Endodermal cell (in vitro differentiated cells): ENCODE results near the gene UROS. TPM values are rescaled to one million over a fixed set of nuclear protein-coding genes. Genes with fewer than 3 reads are reported as not detected.

Experiments
- DNase-seq: peaks from one replicate; pipeline ENCODE4 v3.0.0-alpha.2; 2017
- H3K27ac ChIP-seq: 2 replicates; pipeline ENCODE4 v1.5.1; 2013; ENCODE audit warnings: mild to moderate bottlenecking, low read depth, low read length, moderate library complexity
- H3K27me3 ChIP-seq: 2 replicates; pipeline ENCODE4 v1.6.1; 2013; ENCODE audit warnings: mild to moderate bottlenecking, low read length, moderate library complexity; ENCODE audit not compliant: insufficient read depth, control insufficient read depth, poor library complexity, severe bottlenecking
- H3K36me3 ChIP-seq: 2 replicates; pipeline ENCODE4 v1.7.0; 2013; ENCODE audit warnings: mild to moderate bottlenecking, low read length, moderate library complexity; ENCODE audit not compliant: control insufficient read depth, insufficient read depth
- H3K4me1 ChIP-seq: one replicate; pipeline ENCODE4 v1.7.0; 2013; ENCODE audit warnings: low read length; ENCODE audit not compliant: control insufficient read depth, insufficient read depth
- H3K4me3 ChIP-seq: 2 replicates; pipeline ENCODE4 v1.5.1; 2013; ENCODE audit warnings: mild to moderate bottlenecking, low read length, moderate library complexity
- H3K9ac ChIP-seq: 2 replicates; pipeline ENCODE4 v1.6.1; 2013; ENCODE audit warnings: mild to moderate bottlenecking, low read length, moderate library complexity; ENCODE audit not compliant: poor library complexity, severe bottlenecking; ENCODE audit errors: extremely low read depth
- H3K9me3 ChIP-seq: 2 replicates; pipeline ENCODE4 v1.6.1; 2013; ENCODE audit warnings: mild to moderate bottlenecking, low read length, moderate library complexity; ENCODE audit not compliant: control insufficient read depth
- H3K27ac Mint-ChIP-seq: 2 replicates; pipeline ENCODE4 v1.8.0; 2020; ENCODE audit warnings: mixed read lengths
- H3K27me3 Mint-ChIP-seq: 2 replicates; pipeline ENCODE4 v1.8.0; 2021; ENCODE audit warnings: mild to moderate bottlenecking, mixed read lengths; ENCODE audit not compliant: insufficient read depth
- H3K36me3 Mint-ChIP-seq: 2 replicates; pipeline ENCODE4 v1.8.0; 2020; ENCODE audit warnings: low read depth, mixed read lengths
- H3K4me1 Mint-ChIP-seq: 2 replicates; pipeline ENCODE4 v1.8.0; 2020; ENCODE audit warnings: mixed read lengths
- H3K4me3 Mint-ChIP-seq: 2 replicates; pipeline ENCODE4 v1.8.0; 2020; ENCODE audit warnings: mild to moderate bottlenecking, moderate library complexity, mixed read lengths
- H3K9me3 Mint-ChIP-seq: 2 replicates; pipeline ENCODE4 v1.8.0; 2020; ENCODE audit warnings: mild to moderate bottlenecking, mixed read lengths
- WGBS, 2 experiments: methylation state at CpG; one replicate each; pipeline versions ENCODE4 v1.1.5 to v1.1.7; 2013; ENCODE audit warnings: missing lambda C conversion rate in 2 of 2, mixed read lengths in 1 of 2; ENCODE audit not compliant: insufficient coverage in 1 of 2, insufficient read length in 1 of 2; 5-methylcytosine and 5-hydroxymethylcytosine counted together
- total RNA-seq, 2 donors: library from RNA; stranded (reverse); fragmentation: NEBNext Ultra II Directional in 1 of 2; extraction: Animal tissue kit (Norgen Biotek cat#: 25700) in 1 of 2; gene quantifications; 2 replicates in 1 of 2; 3 replicates in 1 of 2; pipeline ENCODE4 v1.2.1, GENCODE V29; 2021
- TF ChIP-seq, protein P1 (sequence below): fragments of 200-600 bp; sonication (generic); conservative IDR thresholded peaks from 2 replicates; pipeline ENCODE4 v1.5.0; 2021; ENCODE audit warnings: antibody characterized with exemption, mild to moderate bottlenecking

UROS gene
- total RNA-seq, 2 donors from 2014 or later: 49.2 to 69.4 TPM

- Histone ChIP-seq H3K4me3 (peak overlapping the region; percentile 44), H3K4me1 (no peaks in the 10 kb centered on the region), H3K36me3 (peaks cover 65% of the 10 kb centered on the region), H3K9ac (no peak overlapping the region), H3K27me3 (no peaks in the 10 kb centered on the region), H3K9me3 (no peaks in the 10 kb centered on the region), H3K27ac (no peak overlapping the region)
- H3K4me3 Mint-ChIP-seq: no peak overlapping the region
- no peak overlapping the region for H3K27ac Mint-ChIP-seq
- TF ChIP-seq, protein P1, sequence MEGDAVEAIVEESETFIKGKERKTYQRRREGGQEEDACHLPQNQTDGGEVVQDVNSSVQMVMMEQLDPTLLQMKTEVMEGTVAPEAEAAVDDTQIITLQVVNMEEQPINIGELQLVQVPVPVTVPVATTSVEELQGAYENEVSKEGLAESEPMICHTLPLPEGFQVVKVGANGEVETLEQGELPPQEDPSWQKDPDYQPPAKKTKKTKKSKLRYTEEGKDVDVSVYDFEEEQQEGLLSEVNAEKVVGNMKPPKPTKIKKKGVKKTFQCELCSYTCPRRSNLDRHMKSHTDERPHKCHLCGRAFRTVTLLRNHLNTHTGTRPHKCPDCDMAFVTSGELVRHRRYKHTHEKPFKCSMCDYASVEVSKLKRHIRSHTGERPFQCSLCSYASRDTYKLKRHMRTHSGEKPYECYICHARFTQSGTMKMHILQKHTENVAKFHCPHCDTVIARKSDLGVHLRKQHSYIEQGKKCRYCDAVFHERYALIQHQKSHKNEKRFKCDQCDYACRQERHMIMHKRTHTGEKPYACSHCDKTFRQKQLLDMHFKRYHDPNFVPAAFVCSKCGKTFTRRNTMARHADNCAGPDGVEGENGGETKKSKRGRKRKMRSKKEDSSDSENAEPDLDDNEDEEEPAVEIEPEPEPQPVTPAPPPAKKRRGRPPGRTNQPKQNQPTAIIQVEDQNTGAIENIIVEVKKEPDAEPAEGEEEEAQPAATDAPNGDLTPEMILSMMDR: no peak
- peaks cover 22% of the 10 kb centered on the region for H3K4me1 Mint-ChIP-seq
- H3K9me3 Mint-ChIP-seq: no peaks in the 10 kb centered on the region
- no peak for DNase-seq
- no peaks in the 10 kb centered on the region for H3K27me3 Mint-ChIP-seq
- 90 to 97% methylated on average over 1 to 2 of the region's 2 CpGs for WGBS, 2 experiments
- peaks cover 49% of the 10 kb centered on the region for H3K36me3 Mint-ChIP-seq
These were observed 4.1 kb upstream of the UROS start for GRCh38 chr10:125827133-125827532.

DNA sequence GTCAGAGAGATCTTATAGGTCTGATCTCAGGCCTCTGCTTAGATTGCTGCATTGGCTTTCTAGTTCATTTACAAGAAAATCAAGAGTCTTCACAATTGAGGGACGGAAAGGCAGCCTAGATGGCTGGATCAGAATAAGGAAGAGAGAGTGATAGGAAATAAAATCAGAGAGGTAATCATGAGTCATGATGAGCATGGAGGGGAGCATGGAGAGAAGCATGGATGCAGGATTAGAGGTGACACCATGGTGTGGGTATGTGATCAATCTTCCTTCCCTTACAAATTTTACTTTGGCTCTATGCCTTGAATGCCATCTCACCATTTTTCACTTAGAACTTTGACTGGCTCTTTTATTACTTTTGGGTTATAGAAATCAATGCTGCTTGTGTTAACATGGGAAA, 1.7 kb upstream of the UROS start:
- Histone ChIP-seq H3K36me3 (peaks cover 42% of the 10 kb centered on the region), H3K27me3 (no peaks in the 10 kb centered on the region), H3K4me3 (peak overlapping the region; percentile 97), H3K9ac (peak overlapping the region; percentile 79), H3K9me3 (no peaks in the 10 kb centered on the region), H3K27ac (no peak overlapping the region), H3K4me1 (no peaks in the 10 kb centered on the region)
- Mint-ChIP-seq H3K27me3 (no peaks in the 10 kb centered on the region), H3K27ac (no peak overlapping the region), H3K36me3 (peaks cover 31% of the 10 kb centered on the region), H3K4me1 (peaks cover 37% of the 10 kb centered on the region), H3K4me3 (no peak overlapping the region), H3K9me3 (no peaks in the 10 kb centered on the region)
- TF ChIP-seq, protein P1: no peak
- DNase-seq: peak; percentile 15
- 86 to 88% methylated on average over 1 of the region's 1 CpG for WGBS, 2 experiments

DNA sequence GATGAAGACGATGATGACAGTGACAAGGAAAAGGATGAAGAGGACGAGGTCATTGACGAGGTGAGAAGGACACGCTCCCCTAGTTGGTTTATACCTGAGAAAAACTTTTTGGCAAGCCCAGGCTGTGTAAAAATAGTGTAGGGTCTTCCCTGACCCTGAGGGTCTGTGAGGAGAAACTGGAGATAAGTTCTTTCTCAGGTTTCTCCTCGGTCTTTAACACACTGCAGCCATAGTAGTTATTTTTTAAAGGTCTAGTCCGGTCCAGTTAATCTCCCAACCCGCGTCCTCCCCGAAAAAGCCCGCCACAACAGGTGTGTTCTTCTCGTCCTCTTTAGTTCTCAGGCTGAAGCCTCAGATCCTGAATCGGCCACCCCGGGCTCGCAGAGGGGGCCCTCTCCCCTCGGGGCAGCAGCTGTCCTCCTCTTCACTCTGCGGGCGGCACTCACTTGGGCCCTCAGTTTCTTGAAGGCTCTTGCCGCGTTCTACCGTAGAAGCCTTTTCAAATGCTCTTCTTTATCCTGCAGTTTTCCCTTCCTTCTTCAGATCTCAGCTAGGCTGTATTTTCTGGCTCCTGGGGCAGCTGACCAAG, 699 bp upstream of the UROS start:
- H3K9ac ChIP-seq: peak overlapping the region; percentile 79
- WGBS, 2 experiments: 0% methylated on average over 13 to 20 of the region's 20 CpGs
- Mint-ChIP-seq H3K9me3 (no peaks in the 10 kb centered on the region), H3K27ac (no peak overlapping the region), H3K36me3 (peaks cover 21% of the 10 kb centered on the region), H3K4me1 (peaks cover 37% of the 10 kb centered on the region), H3K4me3 (no peak overlapping the region), H3K27me3 (no peaks in the 10 kb centered on the region)
- no peaks in the 10 kb centered on the region for H3K27me3 ChIP-seq
- no peak for DNase-seq
- H3K4me3 ChIP-seq: peak overlapping the region; percentile 97
- peaks cover 33% of the 10 kb centered on the region for H3K36me3 ChIP-seq
- H3K4me1 ChIP-seq: no peaks in the 10 kb centered on the region
- H3K9me3 ChIP-seq: no peaks in the 10 kb centered on the region
- TF ChIP-seq, protein P1: no peak
- H3K27ac ChIP-seq: peak overlapping the region; percentile 95
